Endothelial cell of hepatic sinusoid (primary cell): Measurements from ENCODE around the gene STAB2.
"Not testable (repeated sequence)": the region's sequence is repeated elsewhere in the genome, so short reads cannot be mapped to it uniquely, and the experiment has no call there.

Source experiments
- in situ Hi-C: cut with HindIII; loops from 2 replicates; pipeline ENCODE4 v1.10.0; 2017; ENCODE audit warnings: low sequenced_read_pairs

Gene STAB2

DNA sequence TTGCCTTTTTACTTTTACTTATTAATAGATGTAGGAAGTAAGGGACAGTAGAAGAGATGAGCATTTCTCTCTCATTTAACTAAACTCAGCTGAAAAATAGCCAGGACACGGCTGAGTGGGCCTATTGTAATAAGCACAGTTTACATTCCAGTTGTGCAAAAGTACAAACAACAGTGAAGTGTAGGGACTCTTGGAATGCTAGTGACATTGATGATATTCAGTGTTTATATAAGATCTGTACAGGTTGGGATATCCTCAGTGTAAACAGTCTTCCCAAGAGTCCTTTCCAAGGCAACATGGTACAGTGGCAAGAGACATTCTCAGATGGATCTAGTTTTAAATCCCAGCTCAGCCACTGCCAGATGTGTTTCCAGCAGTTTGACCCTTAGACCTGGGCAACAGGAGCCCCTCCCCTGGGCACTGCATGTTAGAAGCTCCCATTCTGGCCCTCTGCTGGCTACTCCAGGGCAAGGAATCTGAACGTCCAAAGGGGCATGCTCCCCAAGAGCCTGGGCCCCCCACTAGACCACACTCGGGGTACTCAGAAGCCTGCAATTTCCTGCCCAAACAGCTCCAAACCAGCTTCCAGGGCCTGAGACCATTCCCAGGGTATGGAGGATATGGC lies 55.3 kb downstream of the STAB2 start:
- in situ Hi-C loops: no loop called here

DNA sequence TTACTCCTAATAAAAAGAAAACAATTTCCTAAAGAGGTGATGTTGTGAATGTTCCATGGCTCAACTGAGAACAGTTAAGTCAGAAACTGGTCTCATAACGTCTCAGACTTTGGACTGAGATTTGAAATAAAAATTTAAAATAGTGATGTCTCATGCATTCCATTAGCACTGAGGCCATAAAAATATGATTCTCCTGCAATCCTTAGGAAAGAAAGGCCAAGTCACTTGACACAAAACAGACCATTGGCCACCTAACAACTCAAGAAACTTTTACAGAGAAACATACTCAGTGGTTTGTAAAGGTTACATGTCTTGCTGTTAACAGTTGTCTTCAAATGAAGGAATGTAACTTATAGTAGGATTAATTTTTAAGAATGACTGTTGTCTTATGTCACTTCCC lies 58.1 kb downstream of the STAB2 start:
- in situ Hi-C loops: no loop called here

DNA sequence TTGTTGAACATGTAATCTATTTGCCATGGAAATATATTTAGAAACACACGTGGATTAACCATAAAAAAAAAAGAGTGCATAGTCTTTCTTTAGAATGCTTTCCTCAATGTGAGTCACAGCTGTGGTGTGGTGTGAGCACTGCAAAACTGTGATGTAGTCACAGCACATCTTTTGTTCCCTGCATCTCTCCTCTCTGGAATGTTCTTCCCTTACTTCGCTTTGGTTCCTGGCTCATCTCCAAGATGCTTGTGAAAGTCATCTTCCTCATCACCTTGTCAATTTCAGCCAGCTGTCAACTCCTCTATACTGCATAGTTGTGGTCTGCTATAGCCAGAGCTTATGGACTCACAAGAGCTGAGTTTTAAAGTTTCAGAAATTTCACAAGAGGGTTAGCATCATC lies 60.2 kb downstream of the STAB2 start:
- in situ Hi-C loops: no loop called here

DNA sequence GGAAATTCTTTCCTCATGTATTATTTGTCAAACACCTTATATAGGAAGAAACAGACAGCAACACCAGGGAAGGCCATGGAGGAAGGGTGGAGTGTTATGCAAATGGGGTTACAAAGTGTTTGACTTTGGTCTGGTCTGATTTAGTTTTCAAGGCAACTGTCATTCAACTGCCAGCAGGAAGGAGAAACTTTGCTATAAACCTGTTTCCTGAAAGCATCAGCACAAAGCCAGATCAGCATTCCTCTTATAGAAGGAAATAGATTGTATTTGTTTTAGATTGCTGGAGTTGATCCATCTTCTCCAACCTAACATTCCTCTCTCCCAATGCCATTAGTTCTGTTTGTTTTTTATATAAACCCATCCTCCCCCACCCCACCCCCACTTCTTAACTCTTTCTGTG lies 65.7 kb downstream of the STAB2 start:
- in situ Hi-C loops: no loop called here

DNA sequence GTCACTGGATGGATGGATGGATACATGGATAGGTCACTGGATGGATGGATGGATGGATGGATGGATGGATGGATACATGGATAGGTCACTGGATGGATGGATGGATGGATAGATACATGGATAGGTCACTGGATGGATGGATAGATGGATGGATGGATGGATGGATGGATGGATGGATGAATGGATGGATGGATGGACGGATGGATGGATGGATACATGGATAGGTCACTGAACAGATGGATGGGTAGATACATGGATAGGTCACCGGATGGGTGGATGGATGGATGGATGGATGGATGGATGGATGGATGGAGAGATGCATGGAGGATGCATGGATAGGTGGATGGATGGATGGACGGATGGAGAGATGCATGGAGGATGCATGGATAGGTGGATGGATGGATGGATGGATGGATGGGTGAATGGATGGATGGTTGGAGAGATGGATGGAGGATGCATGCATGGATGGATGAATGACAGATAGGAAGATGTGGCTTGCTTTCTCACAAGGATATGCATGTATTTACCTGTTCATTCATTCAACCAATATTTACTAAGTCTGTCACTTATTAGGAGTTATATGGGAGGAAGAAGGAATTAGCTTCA lies 66.6 kb downstream of the STAB2 start:
- in situ Hi-C loops: not testable (repeated sequence)

DNA sequence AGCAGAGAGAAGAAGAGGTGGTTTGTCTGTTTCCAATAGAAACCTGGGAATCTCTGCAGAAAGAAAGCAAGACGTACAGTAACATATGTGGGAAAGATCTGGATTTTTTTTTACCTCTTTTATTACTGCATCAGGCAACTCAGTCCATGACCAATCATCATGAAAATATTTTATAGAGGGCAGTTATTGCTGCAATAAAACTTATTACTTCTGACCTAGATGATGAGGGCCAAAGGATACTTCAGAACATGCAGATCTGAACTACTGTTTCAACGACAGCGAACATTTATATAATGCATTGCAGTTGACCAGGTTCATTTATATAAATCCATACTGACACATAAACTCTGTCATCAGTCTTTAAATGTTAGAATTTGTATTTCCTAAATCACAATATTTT lies 67.7 kb downstream of the STAB2 start:
- in situ Hi-C loops: no loop called here

DNA sequence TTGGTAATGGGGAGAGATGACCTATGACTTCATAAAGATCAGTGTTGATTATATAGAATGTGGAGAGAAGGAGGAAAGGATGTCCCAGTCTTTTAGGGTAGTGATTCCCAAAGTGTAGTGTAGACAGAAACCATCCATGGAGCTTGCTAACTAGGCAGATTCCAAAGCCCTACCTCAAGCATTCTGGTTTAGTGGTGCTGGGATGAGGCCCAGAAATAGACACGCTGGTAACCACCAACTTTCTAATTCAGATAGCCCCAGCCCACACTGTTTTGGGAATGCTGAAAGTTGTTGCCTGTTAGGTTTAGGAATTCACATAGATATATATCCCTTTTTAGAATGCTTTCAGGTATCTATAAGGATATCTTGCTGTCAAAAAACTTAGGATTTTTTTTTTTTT lies 69.2 kb downstream of the STAB2 start:
- in situ Hi-C loops: no loop called here

DNA sequence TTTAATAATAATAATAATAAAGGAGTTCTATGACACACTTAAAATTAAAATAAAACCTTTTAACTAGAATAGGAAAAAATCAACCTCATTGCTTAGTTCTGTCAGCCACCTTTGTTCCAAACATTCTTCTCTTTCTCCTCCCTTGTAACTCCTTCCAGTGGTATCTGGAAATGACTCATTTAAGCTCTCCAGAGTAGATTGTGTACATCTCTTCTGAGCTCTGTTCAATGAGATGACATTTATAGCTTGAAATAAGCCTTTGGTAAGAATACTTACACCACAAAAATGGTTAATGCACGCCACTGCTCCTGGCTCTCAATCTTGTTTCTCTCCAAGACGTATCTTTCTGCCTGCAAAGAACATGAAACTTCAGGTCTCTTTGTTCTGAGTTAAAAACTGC lies 70.3 kb downstream of the STAB2 start:
- in situ Hi-C loops: no loop called here

DNA sequence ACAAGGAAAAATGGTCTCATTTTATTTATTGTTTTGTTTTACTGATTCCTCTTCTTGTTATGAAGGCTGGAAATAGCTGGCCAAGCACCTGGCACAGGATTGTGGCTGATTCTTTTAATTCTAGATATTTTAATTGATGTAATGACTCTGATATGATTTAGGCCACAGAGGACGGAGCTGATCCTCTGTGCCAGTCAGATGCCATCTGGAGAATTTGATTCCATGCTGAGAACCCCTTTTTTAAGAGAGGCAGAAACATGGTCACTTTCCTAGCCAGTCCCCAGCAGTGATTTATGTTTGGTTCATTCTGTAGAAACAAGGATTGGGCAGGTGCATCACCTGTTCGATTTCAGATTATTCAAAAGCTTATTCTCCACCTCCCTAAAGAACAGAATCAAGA lies 77.6 kb downstream of the STAB2 start:
- in situ Hi-C loops: no loop called here

DNA sequence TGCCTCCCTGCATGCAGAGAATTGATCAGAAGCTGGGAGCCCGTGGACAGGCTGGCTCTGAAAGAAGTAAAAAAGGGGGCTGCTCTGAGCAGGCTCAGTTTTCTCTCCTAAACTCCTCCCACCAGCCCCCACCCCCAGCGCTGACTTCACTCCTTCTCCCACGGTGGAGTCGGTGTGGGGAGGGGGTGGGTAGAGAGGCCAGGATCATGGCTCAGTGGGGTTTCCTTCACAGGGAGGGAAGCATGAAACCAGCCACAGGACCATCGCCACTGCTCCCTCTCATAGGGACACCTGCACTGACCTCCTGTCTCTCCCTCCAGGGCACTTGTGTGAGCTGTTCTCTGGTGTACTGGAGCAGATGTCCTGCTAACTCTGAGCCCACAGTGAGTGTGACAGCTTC lies 78.9 kb downstream of the STAB2 start:
- in situ Hi-C loops: no loop called here

DNA sequence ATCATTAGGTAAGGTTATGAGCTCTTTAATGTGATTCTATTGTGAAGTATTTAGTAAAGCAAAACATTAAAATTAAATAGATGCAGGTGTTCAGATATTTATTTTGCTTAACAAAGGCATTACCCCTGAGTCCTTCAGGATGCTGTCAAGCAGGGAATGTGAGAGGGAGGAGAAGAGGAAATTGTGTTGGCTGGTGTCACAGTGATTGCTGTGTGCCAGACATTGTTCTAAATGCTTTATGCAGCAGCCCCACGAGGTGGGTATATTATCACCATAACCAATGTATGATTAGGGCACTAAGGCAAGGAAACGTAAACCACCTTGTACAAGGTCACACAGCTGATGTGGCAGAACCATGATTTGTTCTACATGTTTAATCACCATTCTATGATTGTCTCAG lies 80.1 kb downstream of the STAB2 start:
- in situ Hi-C loops: no loop called here

DNA sequence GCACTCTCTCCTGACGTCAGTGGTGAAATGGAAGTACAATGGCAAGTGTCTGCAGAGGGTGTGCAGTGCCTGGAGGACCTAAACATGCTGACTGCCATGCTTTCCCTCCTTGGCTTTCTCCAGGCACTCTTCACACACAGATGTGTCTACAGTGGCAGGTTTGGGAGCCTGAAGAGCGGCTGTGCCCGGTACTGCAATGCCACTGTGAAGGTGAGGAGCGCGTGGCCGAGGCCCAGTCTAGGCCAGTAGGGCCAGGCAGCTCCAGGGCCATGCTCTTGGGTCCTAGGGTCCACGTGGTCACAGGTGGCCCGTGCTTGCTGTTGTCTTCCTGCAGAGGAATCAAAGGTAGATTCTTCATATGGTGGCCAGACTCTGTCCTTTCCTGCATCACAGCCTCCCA lies 81.4 kb downstream of the STAB2 start:
- in situ Hi-C loops: no loop called here

DNA sequence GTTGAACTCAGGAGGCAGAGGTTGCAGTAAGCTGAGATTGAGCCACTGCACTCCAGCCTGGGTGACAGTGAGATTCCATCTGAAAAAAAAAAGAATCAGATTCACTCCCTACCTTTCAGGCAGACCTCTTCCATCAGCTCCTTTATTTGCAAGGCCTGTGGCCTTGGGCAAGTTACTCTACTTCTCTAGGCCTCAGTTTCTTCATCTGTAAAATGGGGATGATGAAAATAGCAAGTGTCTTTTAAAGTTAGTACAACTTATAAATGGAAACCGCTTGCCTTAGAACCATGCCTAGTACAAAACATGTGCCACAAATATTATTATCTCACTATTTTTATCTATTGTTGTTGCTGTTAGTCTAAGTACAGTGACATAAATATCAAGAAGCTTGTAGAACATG lies 84.3 kb downstream of the STAB2 start:
- in situ Hi-C loops: loop anchor here (5.0 kb wide), 1 partner anchor 54 kb away; no protein-coding TSS in a partner anchor

DNA sequence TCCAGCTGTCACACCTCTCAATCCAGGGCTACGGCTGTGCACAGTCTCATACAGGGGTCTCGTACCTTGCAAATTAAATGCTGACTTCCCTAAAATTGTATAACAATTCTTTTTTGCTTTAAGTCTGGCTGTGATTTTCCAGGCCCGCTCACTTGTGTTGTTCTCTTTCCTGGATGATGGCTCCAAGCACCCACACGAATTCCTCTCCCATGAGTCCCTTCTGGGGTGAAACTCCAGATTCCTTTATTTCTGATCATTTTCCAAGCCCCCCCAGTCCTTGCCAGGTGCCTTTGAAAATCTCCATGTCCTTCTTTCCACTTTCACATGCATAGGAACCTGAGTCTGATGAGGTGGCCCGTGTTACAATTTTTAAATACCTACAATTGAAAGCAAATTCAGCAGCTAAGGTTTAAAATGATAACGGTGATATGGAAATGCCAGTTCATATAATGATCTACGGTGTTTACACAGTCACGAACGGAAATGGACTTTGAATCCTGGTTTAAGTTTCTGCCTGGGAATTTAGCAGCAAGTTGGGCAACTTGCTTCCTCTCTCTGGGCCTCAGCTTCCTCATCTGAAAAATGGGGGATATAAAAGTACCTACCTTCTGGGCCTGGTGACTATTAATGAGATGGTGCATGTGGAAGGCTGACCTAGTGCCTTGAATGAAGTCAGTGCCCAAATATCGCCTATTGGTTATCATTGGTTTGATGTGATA lies 85.5 kb downstream of the STAB2 start:
- in situ Hi-C loops: loop anchor here (5.0 kb wide), 1 partner anchor 55 kb away; no protein-coding TSS in a partner anchor

DNA sequence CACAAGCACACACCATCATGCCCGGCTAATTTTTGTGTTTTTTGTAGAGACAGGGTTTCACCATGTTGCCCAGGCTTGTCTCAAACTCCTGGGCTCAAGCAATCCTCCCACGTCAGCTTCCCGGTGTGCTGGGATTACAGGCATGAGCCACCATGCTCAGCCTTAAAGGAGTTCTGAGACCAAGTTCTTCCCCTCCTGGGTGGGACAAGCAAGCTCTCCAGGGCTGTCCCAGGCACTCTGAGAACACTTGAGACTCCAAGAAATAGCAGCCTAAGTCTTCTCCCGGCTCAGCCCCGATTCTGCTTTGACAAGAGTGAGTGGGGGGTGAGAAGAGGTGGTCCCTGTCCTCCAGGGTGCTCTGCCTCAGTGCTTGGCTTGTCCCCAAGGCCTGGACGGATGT lies 86.4 kb downstream of the STAB2 start:
- in situ Hi-C loops: loop anchor here (5.0 kb wide), 1 partner anchor 56 kb away; no protein-coding TSS in a partner anchor

DNA sequence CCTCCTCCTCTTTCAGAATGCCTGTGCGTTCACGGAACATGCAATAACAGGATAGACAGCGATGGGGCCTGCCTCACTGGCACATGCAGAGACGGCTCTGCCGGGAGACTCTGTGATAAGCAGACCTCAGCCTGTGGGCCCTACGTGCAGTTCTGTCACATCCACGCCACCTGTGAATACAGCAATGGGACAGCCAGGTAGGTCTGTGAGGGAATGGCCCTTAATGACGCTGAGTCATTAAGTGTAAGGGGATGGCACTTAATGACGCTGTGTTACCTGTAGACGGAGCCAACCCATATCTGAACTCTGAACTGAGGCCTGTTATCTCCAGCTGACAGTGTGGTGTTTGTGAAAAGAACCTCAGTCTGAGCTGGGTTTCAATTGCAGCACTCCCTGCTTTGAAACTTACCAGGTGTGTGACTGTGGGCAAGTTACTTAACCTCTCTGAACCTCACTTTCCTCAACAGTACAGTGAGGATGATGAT lies 86.9 kb downstream of the STAB2 start:
- in situ Hi-C loops: loop anchor here (5.0 kb wide), 1 partner anchor 57 kb away; no protein-coding TSS in a partner anchor

DNA sequence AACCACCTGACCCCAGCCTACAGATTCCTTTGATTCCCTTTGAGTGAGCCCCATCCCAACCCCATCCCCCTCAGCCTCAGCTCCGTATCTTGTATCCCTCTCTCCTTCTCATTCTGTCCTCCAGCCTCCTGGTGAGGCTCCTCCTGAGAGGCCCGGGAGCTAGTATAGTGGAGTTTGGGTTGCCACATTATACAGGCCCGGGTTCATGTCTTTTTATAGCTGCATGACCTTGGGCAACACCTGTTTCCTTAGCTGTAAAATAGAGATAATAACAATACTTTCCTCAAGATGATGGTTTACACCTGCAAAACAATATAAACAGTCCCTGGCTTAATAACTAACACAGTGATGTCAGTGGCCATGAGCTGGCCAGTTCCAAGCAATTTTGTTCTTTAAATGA lies 89.8 kb downstream of the STAB2 start:
- in situ Hi-C loops: no loop called here

DNA sequence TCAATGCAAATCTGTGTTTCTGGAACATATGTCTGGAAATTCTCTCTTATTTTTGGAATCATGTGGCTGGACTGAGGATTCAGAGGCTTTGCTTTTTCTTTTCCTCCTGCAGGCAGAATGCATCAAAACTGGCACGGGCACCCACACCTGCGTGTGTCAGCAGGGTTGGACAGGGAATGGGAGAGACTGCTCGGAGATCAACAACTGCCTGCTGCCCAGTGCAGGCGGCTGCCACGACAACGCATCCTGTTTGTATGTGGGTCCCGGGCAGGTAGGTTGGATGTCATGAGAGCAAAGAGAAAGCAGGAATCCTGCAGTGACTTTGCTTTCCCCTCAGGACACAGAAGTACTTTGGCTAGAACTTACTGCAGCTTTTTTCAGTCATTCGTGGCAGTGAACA lies 90.3 kb downstream of the STAB2 start:
- in situ Hi-C loops: no loop called here

DNA sequence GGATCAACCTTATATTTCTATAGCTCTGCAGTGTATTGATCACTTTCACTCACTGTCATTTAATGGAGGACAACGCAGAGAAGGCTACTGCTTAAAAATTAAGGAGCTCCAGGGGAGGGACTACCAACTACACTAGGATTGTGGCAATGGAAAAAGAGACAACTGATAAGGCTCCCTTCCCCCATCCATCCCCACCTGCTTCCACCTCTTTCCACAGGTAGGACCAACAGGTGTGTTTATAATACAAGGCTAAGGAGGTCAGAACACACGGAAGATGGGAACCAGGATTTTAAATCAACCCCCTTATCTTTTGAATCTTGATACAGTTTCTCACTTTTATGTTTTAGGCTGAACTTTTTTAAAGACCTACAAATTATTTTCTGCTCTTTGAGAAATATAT lies 90.8 kb downstream of the STAB2 start:
- in situ Hi-C loops: no loop called here

DNA sequence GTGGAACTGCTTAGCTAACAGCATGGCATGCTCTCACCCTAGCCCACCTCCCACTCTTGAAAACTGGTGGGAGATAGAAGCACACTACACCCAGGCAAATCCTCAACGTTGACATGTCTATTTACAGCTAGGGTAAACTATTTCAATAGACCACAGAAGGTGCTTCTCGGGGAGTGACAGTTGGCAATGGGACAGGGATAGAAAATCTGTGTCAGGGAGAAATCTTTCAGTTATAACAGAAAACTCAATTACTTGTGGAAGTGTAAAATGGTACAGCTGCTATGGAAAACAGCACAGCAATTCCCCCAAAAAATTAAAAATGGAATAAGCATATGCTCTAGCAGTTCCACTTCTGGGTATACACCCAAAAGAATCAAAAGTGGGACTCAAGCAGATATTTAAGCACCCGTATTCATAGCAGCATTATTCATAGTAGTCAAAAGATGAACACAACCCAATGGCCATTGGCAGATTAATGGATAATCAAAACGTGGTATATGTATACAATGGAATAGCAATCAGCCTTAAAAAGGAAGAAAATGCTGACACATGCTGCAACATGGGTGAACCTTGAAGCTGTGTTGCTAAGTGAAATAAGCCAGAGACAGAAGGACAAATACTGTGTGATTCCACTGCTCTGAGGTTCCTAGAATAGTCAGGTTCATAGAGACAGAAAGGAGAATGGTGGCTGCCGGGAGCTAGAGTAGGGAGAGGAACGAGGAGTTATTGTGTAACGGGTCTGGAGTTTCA lies 92.5 kb downstream of the STAB2 start:
- in situ Hi-C loops: no loop called here

DNA sequence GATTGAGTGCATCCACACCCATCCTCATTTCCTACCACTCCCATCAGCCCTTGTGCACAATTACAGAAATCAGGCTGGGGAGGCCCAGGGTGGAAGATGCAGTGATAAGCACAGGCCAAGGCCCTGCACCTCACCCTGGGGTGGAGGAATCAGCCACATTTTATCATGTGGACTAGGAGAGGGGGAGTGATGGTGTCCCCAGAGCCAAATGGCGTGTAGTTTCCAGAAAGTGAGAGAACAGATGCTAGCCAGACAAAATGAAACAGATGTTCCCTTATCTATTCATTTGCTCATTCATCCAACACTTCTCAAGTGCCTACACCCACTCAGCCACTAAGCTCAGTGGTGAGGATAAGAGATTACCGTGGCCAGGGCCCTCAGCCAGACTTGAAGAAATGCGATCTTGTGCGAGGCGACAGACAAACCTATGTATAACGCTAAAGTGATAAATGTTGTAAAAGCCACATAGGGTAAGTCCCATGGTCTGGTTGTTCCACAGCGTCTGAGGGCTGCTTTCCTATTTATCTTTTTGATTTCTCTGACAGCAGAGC lies 93.6 kb downstream of the STAB2 start:
- in situ Hi-C loops: no loop called here
